H1 (cell line): ENCODE measurements around the gene LRP5. TPM values are rescaled to one million over a fixed set of nuclear protein-coding genes. Genes with fewer than 3 reads are reported as not detected.

Experiments
- BCL11A ChIP-seq, 2 experiments: IDR thresholded peaks; one replicate each; pipeline ENCODE4 v1.6.1; 2011; ENCODE audit warnings: low read depth in 2 of 2, low read length in 2 of 2, mild to moderate bottlenecking in 2 of 2
- JUN ChIP-seq: IDR thresholded peaks from 2 replicates; pipeline ENCODE4 v1.6.1; 2011; ENCODE audit warnings: low read depth, mild to moderate bottlenecking, improper control_type of control experiment, low read length
- MAFK ChIP-seq: IDR thresholded peaks from 2 replicates; pipeline ENCODE4 v1.6.1; 2012; ENCODE audit warnings: low read depth, mild to moderate bottlenecking, improper control_type of control experiment, low read length
- SIRT6 ChIP-seq: IDR thresholded peaks from one replicate; pipeline ENCODE4 v1.7.1; 2012; ENCODE audit warnings: low read length, inconsistent platforms
- SIX5 ChIP-seq: IDR thresholded peaks from 2 replicates; pipeline ENCODE4 v1.6.1; 2011; ENCODE audit warnings: mild to moderate bottlenecking, low read depth, low read length
- SP2 ChIP-seq: IDR thresholded peaks from 2 replicates; pipeline ENCODE4 v1.6.1; 2012; ENCODE audit warnings: mild to moderate bottlenecking, low read length, inconsistent platforms
- polyA plus RNA-seq, 7 experiments: library from polyadenylated mRNA; depleted of rRNA in 3 of 7; stranded (reverse) in 5 of 7; unstranded in 2 of 7; fragments of >200 nt in 5 of 7; fragments of 200-250 nt in 2 of 7; gene quantifications; 1 replicate in 5 of 7; 2 replicates in 1 of 7; 4 replicates in 1 of 7; pipeline versions ENCODE4 v1.2.1 to v1.2.3, GENCODE V29; 2011 to 2013; ENCODE audit warnings: missing spikeins in 2 of 7, mixed read lengths in 2 of 7
- total RNA-seq: library from RNA; stranded (reverse); fragmentation: NEBNext Ultra II Directional; extraction: Animal tissue kit (Norgen Biotek cat#: 25700); gene quantifications from 2 replicates; pipeline ENCODE4 v1.2.1, GENCODE V29; 2021

Gene LRP5
- total and polyA plus RNA-seq, 2 of the 8 experiments (the other 6 are each of a cell fraction or from before 2014, with no cell fraction given), result 19.0 to 38.9 TPM

GRCh38 chr11:68377389-68377795 lies 65.0 kb downstream of the LRP5 start (continued):
- TF ChIP-seq JUN, result no peak
- no peak for TF ChIP-seq SP2
- TF ChIP-seq MAFK, result no peak
- TF ChIP-seq SIX5, result no peak
- TF ChIP-seq SIRT6, result no peak
- TF ChIP-seq BCL11A (IDR thresholded peaks at IDR 0.05; ENCODE audit: low read depth in 2 of 2, low read length in 2 of 2), result no peak
- TF ChIP-seq, all 59 proteins: peak for 0
